SK-N-SH treated with all-trans-retinoic acid at 6 μM for 48 hours (cell line): Measurements from ENCODE around the gene ADK.

Source experiments
- ARNTL ChIP-seq: fragments of 450-650 bp; formaldehyde crosslinking; IDR thresholded peaks from 2 replicates; pipeline ENCODE4 v1.5.0; 2020; ENCODE audit warnings: low read depth, mild to moderate bottlenecking, moderate library complexity, borderline replicate concordance
- CREB5 ChIP-seq: fragments of 250-450 bp; sonication (Bioruptor Pico); IDR thresholded peaks from 2 replicates; pipeline ENCODE4 v1.5.1; 2020; ENCODE audit warnings: low read depth, mild to moderate bottlenecking, moderate library complexity
- CSDC2 ChIP-seq: fragments of 250-450 bp; sonication (Bioruptor Pico); IDR thresholded peaks from 2 replicates; pipeline ENCODE4 v1.5.0; 2020; ENCODE audit warnings: mild to moderate bottlenecking, moderate library complexity
- ESRRG ChIP-seq: fragments of 250-450 bp; sonication (Bioruptor Pico); IDR thresholded peaks from 2 replicates; pipeline ENCODE4 v1.6.1; 2021; ENCODE audit warnings: mild to moderate bottlenecking
- ISL1 ChIP-seq: fragments of 250-450 bp; sonication (Bioruptor Pico); IDR thresholded peaks from 2 replicates; pipeline ENCODE4 v2.1.2; 2022; ENCODE audit warnings: mild to moderate bottlenecking, moderate library complexity
- PATZ1 ChIP-seq: fragments of 250-450 bp; sonication (Bioruptor Pico); IDR thresholded peaks from 2 replicates; pipeline ENCODE4 v1.8.0; 2020; ENCODE audit warnings: mild to moderate bottlenecking, moderate library complexity, borderline replicate concordance
- POU6F1 ChIP-seq: fragments of 250-450 bp; sonication (Bioruptor Pico); IDR thresholded peaks from 2 replicates; pipeline ENCODE4 v1.8.0; 2021; ENCODE audit warnings: low read depth, mild to moderate bottlenecking, moderate library complexity, borderline replicate concordance
- PPARA ChIP-seq: fragments of 250-450 bp; sonication (Bioruptor Pico); IDR thresholded peaks from 2 replicates; pipeline ENCODE4 v1.5.0; 2020; ENCODE audit warnings: mild to moderate bottlenecking, borderline replicate concordance
- RARB ChIP-seq: fragments of 250-450 bp; sonication (Bioruptor Pico); IDR thresholded peaks from 2 replicates; pipeline ENCODE4 v1.8.0; 2021; ENCODE audit warnings: mild to moderate bottlenecking, moderate library complexity
- SNAI2 ChIP-seq: fragments of 250-450 bp; sonication (Bioruptor Pico); IDR thresholded peaks from 2 replicates; pipeline ENCODE4 v1.5.0; 2020; ENCODE audit warnings: mild to moderate bottlenecking, moderate library complexity
- TOX ChIP-seq: fragments of 250-450 bp; sonication (Bioruptor Pico); IDR thresholded peaks from 2 replicates; pipeline ENCODE4 v1.8.0; 2021; ENCODE audit warnings: mild to moderate bottlenecking, moderate library complexity, borderline replicate concordance
- ZC3H10 ChIP-seq: fragments of 250-450 bp; sonication (Bioruptor Pico); IDR thresholded peaks from 2 replicates; pipeline ENCODE4 v1.5.1; 2021; ENCODE audit warnings: mild to moderate bottlenecking, moderate library complexity
- ZFP3 ChIP-seq: fragments of 250-450 bp; sonication (Bioruptor Pico); IDR thresholded peaks from 2 replicates; pipeline ENCODE4 v1.5.0; 2020; ENCODE audit warnings: mild to moderate bottlenecking, moderate library complexity
- ZFP30 ChIP-seq: fragments of 450-650 bp; formaldehyde crosslinking; IDR thresholded peaks from 2 replicates; pipeline ENCODE4 v1.5.0; 2022; ENCODE audit warnings: mild to moderate bottlenecking, moderate library complexity

GRCh38 chr10:74530981-74531380 is 380.0 kb downstream of the ADK start:
- TF ChIP-seq RARB (CRISPR knock-in tag) (no peak), PATZ1 (no peak), ARNTL (CRISPR knock-in tag) (no peak), ZFP30 (CRISPR knock-in tag) (no peak), ZFP3 (no peak), ESRRG (CRISPR knock-in tag) (no peak), ZC3H10 (CRISPR knock-in tag) (no peak), PPARA (no peak), TOX (CRISPR knock-in tag) (no peak), CREB5 (CRISPR knock-in tag) (no peak), ISL1 (no peak), SNAI2 (CRISPR knock-in tag) (no peak), POU6F1 (no peak), CSDC2 (no peak)
